ENCODE results near the gene NHSL1.
A peak's percentile ranks its signal among the peaks of the same experiment; 100 is the strongest.

NHSL1 gene

DNA sequence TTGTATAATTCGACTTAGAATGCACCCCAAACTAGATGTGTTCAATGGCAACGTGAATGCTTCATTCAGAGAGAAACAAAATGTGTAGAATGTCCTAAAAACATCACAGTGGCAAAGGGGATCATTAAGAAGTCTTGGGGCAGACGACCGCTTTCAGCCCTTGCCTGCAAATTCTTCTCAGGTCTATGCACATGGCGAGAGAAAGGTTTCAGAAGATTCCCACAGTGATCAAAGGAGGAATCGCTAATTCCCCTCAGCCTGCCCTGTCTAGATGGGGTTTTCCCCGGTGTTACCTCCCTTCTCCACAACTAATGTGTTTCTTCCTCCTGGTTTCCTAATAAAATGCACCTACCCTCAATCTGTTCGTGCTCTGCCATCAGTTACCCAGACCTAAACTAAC is 13.3 kb upstream of the NHSL1 start:
- Histone ChIP-seq H2AK5ac (ENCODE audit: low read depth, low read length) (no peak overlapping the region), H2AFZ (ENCODE audit: low read length) (no peak overlapping the region), H3K4me2 (ENCODE audit: insufficient read depth, low read length, poor library complexity, severe bottlenecking) (no peak overlapping the region), H3K14ac (ENCODE audit: low read length) (no peak overlapping the region), H2BK15ac (ENCODE audit: low read length) (no peak overlapping the region), H3K23ac (ENCODE audit: low read depth, low read length, poor library complexity) (no peak overlapping the region), H3K4ac (ENCODE audit: low read length) (no peak overlapping the region), H2BK120ac (ENCODE audit: low read depth, low read length) (no peak overlapping the region), H3K79me1 (ENCODE audit: low read depth, low read length) (no peaks in the 10 kb centered on the region), H3K36me3 (replicated peaks in 1 of 2; ENCODE audit: control insufficient read depth in 2 of 2, insufficient read depth in 2 of 2, low read length in 2 of 2) (peaks cover 1 to 19% of the 10 kb centered on the region in 2 donors), H3K27ac (replicated peaks; ENCODE audit: low read length) (peak overlapping the region; percentile 87), H3K9ac (ENCODE audit: low read depth, low read length, poor library complexity) (no peak overlapping the region), H4K8ac (ENCODE audit: low read depth, low read length) (no peak overlapping the region), H3K27me3 (ENCODE audit: control insufficient read depth in 3 of 3, insufficient read depth in 3 of 3, low read depth in 1 of 3, low read length in 3 of 3) (no peaks in the 10 kb centered on the region), H3K4me3 (ENCODE audit: low read length in 2 of 2) (no peak overlapping the region), H3K18ac (ENCODE audit: low read length) (no peak overlapping the region), H2BK5ac (ENCODE audit: low read length) (no peak overlapping the region), H2BK12ac (ENCODE audit: low read length) (no peak overlapping the region), H3K9me3 (replicated peaks in 1 of 2; ENCODE audit: control insufficient read depth in 2 of 2, insufficient read depth in 1 of 2, low read depth in 1 of 2, low read length in 2 of 2) (peaks cover 1 to 4% of the 10 kb centered on the region in 2 donors), H4K91ac (ENCODE audit: low read depth, low read length, poor library complexity) (no peak overlapping the region), H3K4me1 (ENCODE audit: control insufficient read depth in 2 of 2, insufficient read depth in 1 of 2, low read depth in 1 of 2, low read length in 2 of 2) (peaks cover 15 to 28% of the 10 kb centered on the region in 2 donors)
- DNase-seq (ENCODE audit: low spot score), result peak; percentile 44
- no CpG with 5 or more reads among the region's 8 CpGs for WGBS, 2 donors (ENCODE audit: extremely low coverage in 2 of 2, insufficient read length in 2 of 2, insufficient replicate concordance in 1 of 2)

DNA sequence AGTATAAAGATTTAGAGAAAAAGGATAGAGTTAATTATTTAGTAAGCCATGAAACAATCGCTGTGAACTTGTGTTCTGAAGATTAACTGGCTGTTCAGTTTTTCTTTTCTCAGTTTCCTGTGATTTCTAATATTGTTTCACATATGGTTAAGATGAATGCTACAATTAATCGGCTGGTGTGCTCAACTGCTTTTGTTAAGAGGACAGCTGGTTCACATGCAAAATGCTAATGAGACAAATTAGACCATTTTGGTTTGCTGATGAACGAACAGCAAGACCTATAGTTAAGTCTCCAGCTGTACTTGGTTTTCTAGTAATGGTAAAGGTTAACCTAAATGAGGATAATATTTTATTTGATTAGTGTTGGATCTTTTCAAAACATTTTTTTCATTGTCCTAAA is 10.8 kb upstream of the NHSL1 start:
- Histone ChIP-seq H3K14ac (ENCODE audit: low read length) (no peak overlapping the region), H2BK5ac (ENCODE audit: low read length) (no peak overlapping the region)
- WGBS, 2 donors (ENCODE audit: extremely low coverage in 2 of 2, insufficient read length in 2 of 2, insufficient replicate concordance in 1 of 2), result no CpG with 5 or more reads among the region's 3 CpGs

DNA sequence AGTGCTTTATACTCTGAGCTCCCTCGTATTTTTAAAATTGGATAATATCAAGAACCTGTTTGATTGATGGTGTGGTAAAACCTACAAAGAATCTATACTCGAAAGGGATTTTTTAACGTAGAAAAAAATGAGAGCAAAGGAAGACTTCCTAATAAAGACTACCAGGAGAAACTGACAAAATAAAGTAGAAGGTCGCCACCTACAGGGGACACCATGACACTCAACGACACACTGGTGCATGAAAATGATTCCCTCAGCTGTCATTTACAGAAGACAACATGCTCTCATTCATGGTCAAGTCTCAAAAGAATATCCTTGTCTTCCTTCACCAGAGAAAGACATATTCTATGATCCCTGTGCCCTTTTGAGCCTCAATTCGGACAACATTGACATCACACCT is 10.1 kb upstream of the NHSL1 start:
- H3K27me3 ChIP-seq (ENCODE audit: control insufficient read depth in 3 of 3, insufficient read depth in 3 of 3, low read depth in 1 of 3, low read length in 3 of 3), result no peaks in the 10 kb centered on the region
- no peak overlapping the region for H2BK12ac ChIP-seq (ENCODE audit: low read length)
- H3K9ac ChIP-seq (ENCODE audit: low read depth, low read length, poor library complexity), result no peak overlapping the region
- no peak for DNase-seq (ENCODE audit: low spot score)
- H2BK15ac ChIP-seq (ENCODE audit: low read length), result no peak overlapping the region
- H3K14ac ChIP-seq (ENCODE audit: low read length), result no peak overlapping the region
- H4K91ac ChIP-seq (ENCODE audit: low read depth, low read length, poor library complexity), result no peak overlapping the region
- peaks cover 14 to 19% of the 10 kb centered on the region in 2 donors for H3K4me1 ChIP-seq (ENCODE audit: control insufficient read depth in 2 of 2, insufficient read depth in 1 of 2, low read depth in 1 of 2, low read length in 2 of 2)
- no peak overlapping the region for H3K4ac ChIP-seq (ENCODE audit: low read length)
- no peak overlapping the region for H2AK5ac ChIP-seq (ENCODE audit: low read depth, low read length)
- H3K9me3 ChIP-seq (replicated peaks in 1 of 2; ENCODE audit: control insufficient read depth in 2 of 2, insufficient read depth in 1 of 2, low read depth in 1 of 2, low read length in 2 of 2), result no peaks in the 10 kb centered on the region
- no peaks in the 10 kb centered on the region for H3K36me3 ChIP-seq (replicated peaks in 1 of 2; ENCODE audit: control insufficient read depth in 2 of 2, insufficient read depth in 2 of 2, low read length in 2 of 2)
- H2AFZ ChIP-seq (ENCODE audit: low read length), result no peak overlapping the region
- no peak overlapping the region for H3K4me3 ChIP-seq (ENCODE audit: low read length in 2 of 2)
- H2BK120ac ChIP-seq (ENCODE audit: low read depth, low read length), result no peak overlapping the region
- H3K23ac ChIP-seq (ENCODE audit: low read depth, low read length, poor library complexity), result no peak overlapping the region
- no peak overlapping the region for H3K4me2 ChIP-seq (ENCODE audit: insufficient read depth, low read length, poor library complexity, severe bottlenecking)
- no peak overlapping the region for H2BK5ac ChIP-seq (ENCODE audit: low read length)
- H3K79me1 ChIP-seq (ENCODE audit: low read depth, low read length), result no peaks in the 10 kb centered on the region
- WGBS, 2 donors (ENCODE audit: extremely low coverage in 2 of 2, insufficient read length in 2 of 2, insufficient replicate concordance in 1 of 2), result no CpG with 5 or more reads among the region's 6 CpGs
- no peak overlapping the region for H4K8ac ChIP-seq (ENCODE audit: low read depth, low read length)
- no peak overlapping the region for H3K27ac ChIP-seq (replicated peaks; ENCODE audit: low read length)
- no peak overlapping the region for H3K18ac ChIP-seq (ENCODE audit: low read length)

More for the DNA sequence above, 10.8 kb upstream of the NHSL1 start:
- Histone ChIP-seq H3K4me3 (ENCODE audit: low read length in 2 of 2) (no peak overlapping the region), H2AFZ (ENCODE audit: low read length) (no peak overlapping the region), H3K27ac (replicated peaks; ENCODE audit: low read length) (no peak overlapping the region), H3K27me3 (ENCODE audit: control insufficient read depth in 3 of 3, insufficient read depth in 3 of 3, low read depth in 1 of 3, low read length in 3 of 3) (no peaks in the 10 kb centered on the region), H3K4me2 (ENCODE audit: insufficient read depth, low read length, poor library complexity, severe bottlenecking) (no peak overlapping the region), H2BK15ac (ENCODE audit: low read length) (no peak overlapping the region), H3K9ac (ENCODE audit: low read depth, low read length, poor library complexity) (no peak overlapping the region), H2AK5ac (ENCODE audit: low read depth, low read length) (no peak overlapping the region), H3K36me3 (replicated peaks in 1 of 2; ENCODE audit: control insufficient read depth in 2 of 2, insufficient read depth in 2 of 2, low read length in 2 of 2) (no peaks in the 10 kb centered on the region), H3K79me1 (ENCODE audit: low read depth, low read length) (no peaks in the 10 kb centered on the region), H3K4me1 (ENCODE audit: control insufficient read depth in 2 of 2, insufficient read depth in 1 of 2, low read depth in 1 of 2, low read length in 2 of 2) (peaks cover 13 to 20% of the 10 kb centered on the region in 2 donors), H2BK12ac (ENCODE audit: low read length) (no peak overlapping the region), H3K18ac (ENCODE audit: low read length) (no peak overlapping the region), H3K4ac (ENCODE audit: low read length) (no peak overlapping the region), H3K23ac (ENCODE audit: low read depth, low read length, poor library complexity) (no peak overlapping the region), H4K91ac (ENCODE audit: low read depth, low read length, poor library complexity) (no peak overlapping the region), H2BK120ac (ENCODE audit: low read depth, low read length) (no peak overlapping the region), H4K8ac (ENCODE audit: low read depth, low read length) (no peak overlapping the region), H3K9me3 (replicated peaks in 1 of 2; ENCODE audit: control insufficient read depth in 2 of 2, insufficient read depth in 1 of 2, low read depth in 1 of 2, low read length in 2 of 2) (no peaks in the 10 kb centered on the region)
- DNase-seq (ENCODE audit: low spot score), result no peak

DNA sequence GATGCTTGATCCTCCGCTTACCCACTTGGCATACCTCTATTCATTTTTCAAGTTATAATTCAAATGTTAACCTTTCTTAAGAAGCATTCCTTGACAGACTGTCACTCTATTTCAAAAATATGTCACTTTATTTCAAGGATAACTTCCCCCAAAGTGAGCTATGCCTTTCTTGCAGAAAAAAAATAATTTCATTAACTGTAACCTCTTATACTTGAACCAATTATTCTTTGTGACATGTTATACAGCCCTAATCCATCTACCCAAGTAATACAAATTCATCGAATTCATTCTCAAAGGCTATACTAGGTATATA is 9.3 kb upstream of the NHSL1 start:
- H3K27ac ChIP-seq (replicated peaks; ENCODE audit: low read length), result no peak overlapping the region
- WGBS, 2 donors (ENCODE audit: extremely low coverage in 2 of 2, insufficient read length in 2 of 2, insufficient replicate concordance in 1 of 2), result no CpG with 5 or more reads among the region's 2 CpGs

More for the DNA sequence above, 9.3 kb upstream of the NHSL1 start:
- no peaks in the 10 kb centered on the region for H3K9me3 ChIP-seq (replicated peaks in 1 of 2; ENCODE audit: control insufficient read depth in 2 of 2, insufficient read depth in 1 of 2, low read depth in 1 of 2, low read length in 2 of 2)
- no peak overlapping the region for H3K4me3 ChIP-seq (ENCODE audit: low read length in 2 of 2)
- no peak overlapping the region for H4K8ac ChIP-seq (ENCODE audit: low read depth, low read length)
- no peak overlapping the region for H3K4ac ChIP-seq (ENCODE audit: low read length)
- H2BK120ac ChIP-seq (ENCODE audit: low read depth, low read length), result no peak overlapping the region
- H2AFZ ChIP-seq (ENCODE audit: low read length), result no peak overlapping the region
- no peak overlapping the region for H3K18ac ChIP-seq (ENCODE audit: low read length)
- H3K14ac ChIP-seq (ENCODE audit: low read length), result no peak overlapping the region
- H3K79me1 ChIP-seq (ENCODE audit: low read depth, low read length), result no peaks in the 10 kb centered on the region
- no peak overlapping the region for H2BK15ac ChIP-seq (ENCODE audit: low read length)
- no peaks in the 10 kb centered on the region for H3K36me3 ChIP-seq (replicated peaks in 1 of 2; ENCODE audit: control insufficient read depth in 2 of 2, insufficient read depth in 2 of 2, low read length in 2 of 2)
- H2BK12ac ChIP-seq (ENCODE audit: low read length), result no peak overlapping the region
- no peak overlapping the region for H2AK5ac ChIP-seq (ENCODE audit: low read depth, low read length)
- no peak overlapping the region for H2BK5ac ChIP-seq (ENCODE audit: low read length)
- no peak overlapping the region for H3K9ac ChIP-seq (ENCODE audit: low read depth, low read length, poor library complexity)
- DNase-seq (ENCODE audit: low spot score), result no peak
- H3K4me2 ChIP-seq (ENCODE audit: insufficient read depth, low read length, poor library complexity, severe bottlenecking), result no peak overlapping the region
- no peak overlapping the region for H3K23ac ChIP-seq (ENCODE audit: low read depth, low read length, poor library complexity)
- H3K4me1 ChIP-seq (ENCODE audit: control insufficient read depth in 2 of 2, insufficient read depth in 1 of 2, low read depth in 1 of 2, low read length in 2 of 2), result peaks cover 14 to 20% of the 10 kb centered on the region in 2 donors
- no peaks in the 10 kb centered on the region for H3K27me3 ChIP-seq (ENCODE audit: control insufficient read depth in 3 of 3, insufficient read depth in 3 of 3, low read depth in 1 of 3, low read length in 3 of 3)
- no peak overlapping the region for H4K91ac ChIP-seq (ENCODE audit: low read depth, low read length, poor library complexity)
